ENCODE results near the gene SPDYE16.
A peak's percentile ranks its signal among the peaks of the same experiment; 100 is the strongest.
"Not testable (repeated sequence)": the region's sequence is repeated elsewhere in the genome, so short reads cannot be mapped to it uniquely, and the experiment has no call there.

Gene SPDYE16, protein sequence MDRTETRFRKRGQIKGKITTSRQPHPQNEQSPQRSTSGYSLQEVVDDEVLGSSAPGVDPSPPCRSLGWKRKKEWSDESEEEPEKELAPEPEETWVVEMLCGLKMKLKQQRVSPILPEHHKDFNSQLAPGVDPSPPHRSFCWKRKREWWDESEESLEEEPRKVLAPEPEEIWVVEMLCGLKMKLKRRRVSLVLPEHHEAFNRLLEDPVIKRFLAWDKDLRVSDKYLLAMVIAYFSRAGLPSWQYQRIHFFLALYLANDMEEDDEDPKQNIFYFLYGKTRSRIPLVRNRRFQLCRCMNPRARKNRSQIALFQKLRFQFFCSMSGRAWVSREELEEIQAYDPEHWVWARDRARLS

DNA sequence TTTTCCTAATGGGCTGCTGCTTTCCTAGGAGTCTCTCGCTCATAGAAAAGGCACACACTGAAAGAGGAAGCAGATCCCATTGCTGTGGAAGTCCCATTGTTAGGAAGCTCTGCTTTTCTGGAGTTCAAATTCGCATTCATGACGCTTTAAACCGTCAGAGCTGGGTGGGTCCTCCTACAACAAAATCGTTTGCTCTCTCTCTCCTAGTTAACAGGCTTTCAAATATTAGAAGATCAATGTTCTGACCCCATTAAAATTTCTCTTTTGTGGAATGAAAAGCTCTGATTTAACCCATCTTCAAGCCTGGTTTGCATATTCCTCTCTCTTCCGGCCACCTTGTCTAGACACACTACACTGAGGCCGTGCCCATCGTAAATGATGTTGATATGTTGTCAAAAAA lies at the start of gene SPDYE16:
Gene SPDYE16 (minus strand): TSS at position 101 of the 400 bp plus-strand sequence. CDS start 1,838 bp downstream, outside the sequence.
- CTCF ChIA-PET; POLR2A ChIA-PET; DNase-seq (ENCODE audit: low read depth, low spot score); H3K4me3 ChIP-seq (ENCODE audit: low read depth, low read length): not testable (repeated sequence)

- CTCF ChIA-PET; H3K4me3 ChIP-seq (ENCODE audit: low read depth, low read length); POLR2A ChIA-PET; DNase-seq (ENCODE audit: low read depth, low spot score): not testable (repeated sequence)
These were observed 49.6 kb upstream of the SPDYE16 start for GRCh38 chr7:76592694-76593093.

DNA sequence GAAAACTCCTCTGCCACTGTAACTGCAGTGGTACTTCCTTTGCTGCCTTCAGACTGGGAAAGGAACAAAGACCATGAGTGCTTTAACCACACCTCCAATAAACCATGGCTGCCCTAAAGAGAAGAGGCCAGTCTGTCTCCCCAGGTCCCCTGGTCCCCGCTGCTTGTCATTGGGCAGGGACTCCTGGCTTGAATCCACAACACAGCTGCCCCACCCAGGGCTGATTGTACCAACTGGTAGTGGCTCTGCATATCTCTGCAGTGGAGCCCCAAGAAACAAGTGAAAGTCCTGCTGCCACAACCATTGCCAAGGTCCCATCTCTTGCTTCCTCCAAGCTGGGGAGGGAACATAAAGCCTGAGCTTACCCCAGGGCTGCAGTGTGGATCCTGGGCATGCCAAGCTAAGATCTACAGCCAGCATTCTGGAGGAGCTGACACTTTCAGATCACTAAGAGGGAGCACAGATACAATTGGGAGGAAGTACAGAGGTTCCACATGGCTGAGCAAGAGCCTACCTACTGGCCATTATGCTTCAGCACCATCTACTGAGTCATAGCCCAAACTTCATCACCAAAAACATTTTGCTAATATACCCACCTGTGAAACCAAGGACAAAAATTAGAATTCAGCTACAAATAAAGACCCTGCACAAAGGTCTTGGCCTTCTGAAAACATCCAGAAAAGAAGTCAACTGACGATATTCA lies 48.7 kb upstream of the SPDYE16 start:
- DNase-seq (ENCODE audit: low read depth, low spot score); POLR2A ChIA-PET; H3K4me3 ChIP-seq (ENCODE audit: low read depth, low read length); CTCF ChIA-PET: not testable (repeated sequence)

- POLR2A ChIA-PET; CTCF ChIA-PET; H3K4me3 ChIP-seq (ENCODE audit: low read depth, low read length); DNase-seq (ENCODE audit: low read depth, low spot score): not testable (repeated sequence)
These were observed 47.9 kb upstream of the SPDYE16 start for GRCh38 chr7:76591033-76591432.

- POLR2A ChIA-PET; CTCF ChIA-PET; H3K4me3 ChIP-seq (ENCODE audit: low read depth, low read length); DNase-seq (ENCODE audit: low read depth, low spot score): not testable (repeated sequence)
These were observed 45.5 kb upstream of the SPDYE16 start for GRCh38 chr7:76588586-76588985.

DNA sequence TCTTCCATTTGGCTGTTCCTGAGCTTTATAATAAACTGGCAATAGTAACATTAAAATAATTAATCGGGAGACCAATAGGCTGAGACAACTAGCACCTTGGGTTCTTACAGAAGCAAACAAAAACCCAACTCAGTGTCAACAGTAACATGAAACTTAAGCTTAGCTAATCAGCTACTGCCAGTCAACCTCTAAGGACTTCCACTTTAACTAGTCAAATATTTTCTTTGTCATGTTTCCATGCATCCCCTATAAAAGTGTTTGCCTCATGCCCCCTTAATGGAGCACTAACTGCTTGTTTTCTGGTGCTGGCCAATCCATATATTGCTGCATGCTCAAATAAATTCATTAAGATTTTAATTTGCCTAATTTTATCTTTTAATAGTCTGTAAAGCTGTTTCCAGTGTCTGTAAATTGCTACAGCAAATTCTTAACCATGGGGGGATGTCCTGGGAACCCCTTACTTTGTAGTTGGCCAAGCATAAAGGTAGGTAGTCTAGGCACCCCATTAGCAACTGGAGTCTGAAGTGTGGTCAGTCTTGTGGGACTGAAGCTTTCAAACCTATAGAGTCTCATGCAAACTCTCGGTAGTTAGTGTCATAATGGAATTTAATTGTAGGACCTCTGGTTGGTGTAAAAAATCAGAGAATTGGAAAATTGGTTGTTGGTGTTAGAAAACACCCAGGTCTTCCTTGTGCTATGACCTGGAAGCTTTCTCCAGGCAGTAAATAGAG lies 43.7 kb upstream of the SPDYE16 start:
- POLR2A ChIA-PET; DNase-seq (ENCODE audit: low read depth, low spot score); H3K4me3 ChIP-seq (ENCODE audit: low read depth, low read length); CTCF ChIA-PET: not testable (repeated sequence)

GRCh38 chr7:76583636-76584281 lies 40.7 kb upstream of the SPDYE16 start:
- CTCF ChIA-PET; H3K4me3 ChIP-seq (ENCODE audit: low read depth, low read length); POLR2A ChIA-PET: not testable (repeated sequence)
- peak; percentile 50 for DNase-seq (ENCODE audit: low read depth, low spot score)

DNA sequence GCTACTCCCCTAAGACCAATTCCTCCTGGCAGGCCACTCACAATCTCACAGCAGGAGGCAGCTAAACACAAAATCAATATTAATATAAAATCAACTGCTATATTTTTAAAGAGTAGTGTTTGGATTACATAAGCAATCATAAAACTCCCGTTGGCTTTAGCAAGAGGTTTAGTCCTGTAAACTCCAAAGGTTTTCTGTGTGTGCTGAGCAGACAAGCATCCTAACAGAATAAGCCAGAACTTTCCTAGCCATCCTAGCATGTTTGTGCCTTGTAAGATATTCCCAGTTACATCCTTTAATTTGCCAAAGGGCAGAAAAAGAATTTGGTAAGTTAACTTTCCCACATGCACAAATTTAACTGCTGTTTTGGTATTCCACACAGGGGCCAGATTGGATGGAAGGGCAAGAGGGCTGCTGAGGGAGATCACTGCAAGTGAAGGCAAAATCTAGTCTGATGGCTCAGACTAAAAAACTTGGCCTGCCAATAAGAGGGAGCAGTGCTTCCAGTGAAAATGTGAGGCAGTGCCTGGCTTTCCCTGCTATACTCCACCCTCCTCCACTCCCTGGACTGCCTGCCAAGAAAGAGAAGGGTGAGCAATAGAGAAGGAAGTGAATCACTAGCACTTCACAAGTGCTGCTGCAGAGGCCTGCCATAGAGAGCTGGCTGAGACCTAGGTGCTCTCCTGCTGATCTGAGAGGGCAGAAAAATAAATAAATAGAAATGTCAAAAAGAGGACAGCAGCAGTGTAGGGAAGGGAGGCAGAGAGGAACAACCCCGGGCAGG lies 39.9 kb upstream of the SPDYE16 start:
- H3K4me3 ChIP-seq (ENCODE audit: low read depth, low read length); CTCF ChIA-PET; POLR2A ChIA-PET; DNase-seq (ENCODE audit: low read depth, low spot score): not testable (repeated sequence)

DNA sequence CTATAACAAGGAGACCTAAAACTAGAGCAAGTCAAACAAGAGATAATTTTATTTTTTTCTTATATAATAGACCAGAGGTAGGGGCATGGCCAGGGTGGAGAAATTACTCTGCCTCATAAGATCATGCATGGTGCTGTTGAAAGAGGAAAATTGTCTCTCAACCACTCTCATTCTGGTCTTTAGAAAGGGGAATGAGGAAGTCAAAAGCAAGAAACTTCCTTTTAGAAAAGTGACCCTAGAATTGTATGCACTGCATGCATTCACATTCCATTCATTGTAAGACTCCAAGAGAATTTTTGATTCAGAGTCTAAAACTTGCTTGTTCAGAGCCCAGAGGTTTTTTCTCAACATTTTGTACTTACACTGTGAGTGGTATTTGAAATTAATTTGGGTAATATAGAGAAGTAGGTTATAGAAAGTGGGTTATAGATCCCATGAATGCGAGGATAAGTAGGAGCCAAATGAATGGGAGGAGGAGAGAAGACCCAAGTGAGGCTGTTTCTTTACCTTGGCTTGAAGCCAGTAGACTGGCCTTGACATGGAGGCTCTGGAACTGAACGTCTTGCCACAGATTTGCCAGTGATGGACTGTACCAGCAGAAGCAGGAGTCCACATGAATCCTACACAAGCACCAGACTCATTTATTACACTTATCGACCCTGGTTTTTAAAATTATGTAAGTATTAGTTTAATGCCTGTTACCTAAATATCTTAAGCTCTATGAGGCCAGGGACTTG lies 33.0 kb upstream of the SPDYE16 start:
- DNase-seq (ENCODE audit: low read depth, low spot score); H3K4me3 ChIP-seq (ENCODE audit: low read depth, low read length); POLR2A ChIA-PET; CTCF ChIA-PET: not testable (repeated sequence)

DNA sequence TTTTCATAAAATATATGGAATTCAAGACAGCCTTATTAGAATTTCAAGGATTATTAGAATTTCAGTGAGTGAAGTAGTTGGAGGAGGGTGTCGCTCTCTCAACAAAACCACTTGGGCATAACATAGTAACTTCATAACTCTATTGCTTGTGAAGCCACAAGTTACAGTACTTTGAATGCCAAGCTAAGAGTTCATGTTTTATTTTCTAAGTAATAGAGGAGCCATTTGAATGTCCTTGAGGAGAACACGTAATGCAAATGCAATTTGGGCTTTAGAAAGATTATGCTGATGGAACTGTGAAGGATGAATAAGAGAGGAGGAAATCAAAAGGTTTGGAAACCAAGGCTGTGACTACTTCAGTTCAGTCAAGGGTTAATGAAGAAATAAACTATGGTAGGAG lies 32.3 kb upstream of the SPDYE16 start:
- POLR2A ChIA-PET; DNase-seq (ENCODE audit: low read depth, low spot score); CTCF ChIA-PET; H3K4me3 ChIP-seq (ENCODE audit: low read depth, low read length): not testable (repeated sequence)

DNA sequence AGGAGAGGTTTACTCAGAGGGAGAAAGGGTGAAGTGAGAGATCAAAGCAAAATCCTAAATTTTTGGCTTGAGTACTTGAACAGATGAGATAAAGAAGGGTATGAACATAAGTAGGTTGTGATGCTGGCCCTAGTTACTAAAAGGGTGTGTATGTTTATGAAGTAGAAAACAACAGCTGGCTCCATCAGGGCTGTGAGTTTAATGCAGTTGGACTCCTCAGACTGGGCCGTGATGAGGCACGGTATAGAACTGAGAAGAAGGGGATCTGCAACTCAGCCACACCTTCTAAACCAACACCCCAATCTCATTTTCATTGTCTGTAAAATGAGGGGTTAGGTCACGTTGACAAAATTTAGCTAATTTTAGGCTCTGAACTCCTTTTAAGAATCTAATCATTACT lies 29.2 kb upstream of the SPDYE16 start:
- DNase-seq (ENCODE audit: low read depth, low spot score); CTCF ChIA-PET; H3K4me3 ChIP-seq (ENCODE audit: low read depth, low read length); POLR2A ChIA-PET: not testable (repeated sequence)

- CTCF ChIA-PET; H3K4me3 ChIP-seq (ENCODE audit: low read depth, low read length); DNase-seq (ENCODE audit: low read depth, low spot score): not testable (repeated sequence)
- POLR2A ChIA-PET = interaction anchor here (0.6 kb wide), 1 partner anchor 29 kb away, joined by 3 read pairs; no protein-coding TSS in a partner anchor
These were observed 27.3 kb upstream of the SPDYE16 start for GRCh38 chr7:76570324-76570775.

DNA sequence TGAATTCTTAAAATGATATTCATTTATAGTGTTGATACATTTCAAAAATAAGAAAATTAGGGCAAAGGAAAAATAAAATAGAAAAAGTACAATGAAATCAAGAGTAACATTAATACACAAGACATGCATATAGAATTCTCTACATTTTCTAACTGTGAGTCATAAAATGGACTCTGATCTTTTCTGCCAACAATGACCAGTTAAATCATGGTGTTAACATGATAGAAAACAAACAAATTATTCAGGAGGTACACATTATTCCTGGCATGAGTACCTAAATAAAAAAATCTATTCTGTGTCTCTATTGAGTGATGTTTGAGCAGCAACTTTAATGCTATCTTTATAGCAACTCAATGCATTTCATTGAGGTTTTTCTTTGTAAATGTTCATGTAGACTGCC lies 25.6 kb upstream of the SPDYE16 start:
- DNase-seq (ENCODE audit: low read depth, low spot score); POLR2A ChIA-PET: not testable (repeated sequence)

GRCh38 chr7:76567753-76568152 lies 24.7 kb upstream of the SPDYE16 start:
- DNase-seq (ENCODE audit: low read depth, low spot score); CTCF ChIA-PET; POLR2A ChIA-PET; H3K4me3 ChIP-seq (ENCODE audit: low read depth, low read length): not testable (repeated sequence)

More for the DNA sequence above, 25.6 kb upstream of the SPDYE16 start:
- CTCF ChIA-PET; H3K4me3 ChIP-seq (ENCODE audit: low read depth, low read length): not testable (repeated sequence)

DNA sequence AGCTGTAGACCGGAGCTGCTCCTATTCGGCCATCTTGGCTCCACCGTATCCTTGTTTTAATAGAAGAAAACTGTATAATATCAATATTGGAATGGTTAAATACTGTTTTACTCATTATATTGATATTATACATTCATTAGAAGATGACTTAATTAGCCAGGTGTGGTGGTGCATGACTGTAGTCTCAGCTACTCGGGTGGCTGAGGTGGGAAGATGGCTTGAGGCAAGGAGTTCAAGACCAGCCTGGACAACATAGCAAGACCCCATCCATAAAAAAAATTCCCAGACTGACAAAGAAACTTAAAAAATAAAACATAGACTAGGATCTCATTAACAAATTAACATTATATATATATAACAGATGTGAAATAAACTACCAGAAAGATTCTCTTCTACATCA lies 24.2 kb upstream of the SPDYE16 start:
- POLR2A ChIA-PET; DNase-seq (ENCODE audit: low read depth, low spot score); CTCF ChIA-PET; H3K4me3 ChIP-seq (ENCODE audit: low read depth, low read length): not testable (repeated sequence)
